LHCN-M2 (cell line): Measurements from ENCODE around the gene MACF1. TPM values are rescaled to one million over a fixed set of nuclear protein-coding genes. Genes with fewer than 3 reads are reported as not detected.
"Not testable (repeated sequence)": the region's sequence is repeated elsewhere in the genome, so short reads cannot be mapped to it uniquely, and the experiment has no call there.

Experiments used
- DNase-seq: peaks from one replicate; pipeline ENCODE4 v3.0.0-alpha.2; 2012; ENCODE audit warnings: low read depth
- total RNA-seq: library from RNA; depleted of rRNA; stranded (reverse); fragments of >200 nt; gene quantifications from 2 replicates; pipeline ENCODE4 v1.2.3, GENCODE V29; 2014

The MACF1 gene
- total RNA-seq, 1 experiment from 2014 or later: 366 TPM

DNA sequence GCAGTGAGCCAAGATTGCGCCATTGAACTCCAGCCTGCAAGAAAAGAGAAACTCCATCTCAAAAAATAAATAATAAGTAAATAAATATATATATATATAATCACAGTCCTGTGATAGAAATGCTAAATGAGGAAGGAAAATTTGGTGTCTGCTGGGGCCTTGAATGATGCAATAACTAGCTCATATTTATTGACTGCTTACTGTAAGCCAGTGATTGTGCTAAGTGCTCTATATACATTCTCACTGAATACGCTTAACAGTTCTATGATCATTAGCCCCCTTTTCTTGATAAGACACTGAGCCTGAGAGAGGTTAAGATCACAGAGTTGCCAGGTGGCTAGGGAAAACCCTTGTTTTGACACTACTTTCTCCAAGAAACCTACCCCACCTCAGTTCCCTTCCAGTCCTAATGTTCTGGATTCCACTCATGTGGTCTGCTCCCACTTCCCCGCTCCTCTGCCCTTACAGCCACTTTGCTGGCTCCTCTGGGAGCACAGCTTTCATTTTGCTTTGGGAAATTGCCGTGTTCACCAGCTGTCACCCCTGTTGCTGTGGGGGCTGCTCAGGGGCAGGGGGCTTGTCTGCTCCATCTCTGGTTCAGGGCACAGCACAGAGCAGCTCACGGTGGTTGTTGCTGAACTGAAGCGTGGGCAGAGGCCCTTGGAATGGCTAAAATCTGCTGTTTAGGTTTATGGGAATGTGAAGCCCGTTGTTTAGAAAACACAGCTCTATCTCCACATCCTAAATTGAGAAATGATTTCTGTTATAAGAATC is 284.5 kb downstream of the MACF1 start:
- DNase-seq: no peak

DNA sequence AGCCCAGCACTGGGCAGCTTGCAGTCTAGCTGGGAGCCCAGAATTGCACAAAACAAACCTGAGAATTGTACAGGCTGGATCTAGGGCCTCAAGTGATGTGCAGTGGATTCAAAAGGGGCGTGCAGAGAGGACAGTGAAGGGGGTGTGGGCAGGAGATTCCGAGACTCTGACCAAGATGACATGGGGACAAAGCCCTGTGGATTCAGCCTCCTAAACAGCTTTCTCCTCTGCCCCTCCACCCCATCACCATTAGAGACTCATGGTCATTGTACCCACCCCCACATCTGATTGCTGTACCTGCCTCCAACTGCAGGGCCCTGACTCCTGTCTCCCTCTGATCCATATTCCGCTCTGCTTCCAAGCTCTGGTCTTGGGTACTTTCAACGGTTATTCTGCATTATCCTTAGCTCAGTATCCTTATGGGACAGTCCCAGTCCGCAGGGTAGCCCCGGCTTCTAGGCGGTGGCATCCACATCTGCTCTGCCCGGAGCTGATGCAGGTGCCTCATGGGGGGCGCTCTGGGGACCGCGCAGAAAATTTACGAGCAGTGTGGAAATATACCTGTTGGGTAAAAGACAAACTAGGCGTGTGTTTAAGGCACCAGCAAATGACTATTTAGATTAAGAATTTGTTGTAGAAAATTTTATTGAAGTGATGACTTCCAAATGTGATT is 285.2 kb downstream of the MACF1 start:
- DNase-seq: no peak

DNA sequence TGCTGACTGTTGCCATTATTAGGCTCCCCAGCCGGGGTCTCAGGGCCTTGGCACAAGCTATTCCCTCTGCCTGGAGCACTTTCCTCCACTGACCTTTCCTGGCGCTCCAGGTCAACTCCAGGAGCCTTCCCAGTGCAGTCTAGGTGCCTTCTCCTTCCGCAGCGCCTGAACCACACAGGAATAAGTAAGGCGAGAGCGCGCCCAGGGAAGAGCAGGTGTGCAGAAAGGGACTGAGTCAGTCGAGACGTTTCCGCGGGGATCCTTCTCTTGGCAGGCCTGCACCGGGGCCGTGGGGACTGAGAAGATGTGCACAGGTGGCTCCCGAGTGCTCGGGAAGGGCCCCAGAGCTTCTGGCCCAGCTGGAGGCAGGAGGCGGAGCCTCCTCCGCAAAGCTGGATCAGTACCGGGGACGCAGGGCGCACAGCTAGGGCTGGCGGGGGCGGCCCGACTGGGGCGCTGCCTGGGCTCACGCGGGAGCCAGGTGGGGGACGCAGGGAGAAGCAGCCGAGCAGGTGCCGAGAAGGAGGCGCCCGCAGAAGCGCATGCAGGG is 286.2 kb downstream of the MACF1 start:
- DNase-seq: no peak

DNA sequence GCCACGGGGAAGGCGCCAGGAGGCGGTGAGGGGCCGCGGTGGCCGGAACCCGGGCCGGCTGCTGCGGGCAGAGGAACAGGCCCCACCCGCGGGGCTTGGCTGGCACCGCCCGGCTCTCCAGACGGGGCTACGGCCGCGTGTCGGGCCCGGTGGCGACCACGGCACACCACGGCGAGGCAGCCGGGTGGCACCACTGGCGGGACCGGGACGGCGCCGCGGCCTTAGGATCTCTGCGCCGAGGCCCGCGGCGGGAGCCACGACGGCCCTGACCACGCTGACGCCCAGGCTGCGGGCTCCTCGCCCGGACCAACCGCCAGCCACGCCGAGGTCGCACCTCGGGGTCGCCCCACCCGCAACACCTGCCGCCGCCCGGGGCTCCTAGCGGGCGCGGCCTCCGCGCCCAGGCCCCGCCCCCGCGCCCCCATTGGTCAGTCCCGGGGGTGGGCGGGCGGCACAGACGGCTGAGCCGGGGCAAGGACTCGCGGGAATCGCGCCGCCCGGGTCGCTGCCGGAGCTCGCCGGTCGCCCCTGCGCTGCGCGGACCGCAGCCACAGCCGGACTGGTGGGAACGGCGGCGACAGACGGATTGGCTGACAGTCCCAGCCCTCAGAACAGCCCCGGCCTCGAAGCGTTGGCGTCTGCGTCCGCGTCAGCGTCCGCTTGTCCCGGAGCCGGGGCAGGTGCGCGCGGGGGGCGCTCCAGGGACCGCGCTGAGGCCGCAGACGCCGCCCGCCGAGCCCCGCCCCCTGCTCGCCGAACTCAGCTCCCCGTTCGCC is 286.8 kb downstream of the MACF1 start, which contains the start of gene BMP8A:
BMP8A (plus strand) TSS at position 491 of the 776 bp plus-strand sequence. CDS start 356 bp downstream, outside the sequence.
- no peak for DNase-seq

DNA sequence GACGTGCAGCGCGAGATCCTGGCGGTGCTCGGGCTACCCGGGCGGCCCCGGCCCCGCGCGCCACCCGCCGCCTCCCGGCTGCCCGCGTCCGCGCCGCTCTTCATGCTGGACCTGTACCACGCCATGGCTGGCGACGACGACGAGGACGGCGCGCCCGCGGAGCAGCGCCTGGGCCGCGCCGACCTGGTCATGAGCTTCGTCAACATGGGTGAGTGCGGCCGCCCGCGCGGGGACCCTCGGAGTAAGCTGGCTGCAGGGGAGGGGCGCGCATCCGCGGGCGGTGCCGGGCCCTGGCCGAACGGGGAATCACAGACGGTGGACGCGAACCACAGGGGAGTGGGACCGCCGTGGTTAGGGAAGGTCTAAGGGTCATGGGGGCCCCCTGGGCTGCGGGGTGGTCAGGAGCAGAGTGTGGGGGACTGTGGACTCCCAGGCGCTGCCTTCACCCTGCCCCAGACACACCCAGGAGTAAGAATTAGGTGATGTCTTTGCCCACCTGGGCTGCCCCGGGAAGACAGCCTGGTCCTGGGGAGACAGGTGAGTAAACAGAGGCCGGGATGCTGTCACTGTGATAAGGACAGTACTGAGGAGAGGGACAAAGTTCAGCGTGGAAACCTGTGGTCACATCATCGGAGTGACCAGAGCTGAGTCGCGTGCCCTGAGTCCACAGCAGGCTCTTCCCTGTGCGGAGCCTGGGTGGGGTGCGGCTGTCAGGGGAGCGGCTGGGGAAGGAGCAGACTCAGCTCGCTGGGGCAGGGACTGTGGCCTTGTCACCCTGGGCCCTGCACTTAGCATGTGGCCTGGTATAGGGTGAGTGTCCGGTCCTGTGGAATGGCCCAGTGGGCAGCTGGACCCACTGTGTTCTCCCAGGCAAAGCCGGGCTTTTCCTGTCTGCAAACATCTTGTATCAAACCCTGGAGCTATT is 287.9 kb downstream of the MACF1 start:
- not testable (repeated sequence) for DNase-seq

DNA sequence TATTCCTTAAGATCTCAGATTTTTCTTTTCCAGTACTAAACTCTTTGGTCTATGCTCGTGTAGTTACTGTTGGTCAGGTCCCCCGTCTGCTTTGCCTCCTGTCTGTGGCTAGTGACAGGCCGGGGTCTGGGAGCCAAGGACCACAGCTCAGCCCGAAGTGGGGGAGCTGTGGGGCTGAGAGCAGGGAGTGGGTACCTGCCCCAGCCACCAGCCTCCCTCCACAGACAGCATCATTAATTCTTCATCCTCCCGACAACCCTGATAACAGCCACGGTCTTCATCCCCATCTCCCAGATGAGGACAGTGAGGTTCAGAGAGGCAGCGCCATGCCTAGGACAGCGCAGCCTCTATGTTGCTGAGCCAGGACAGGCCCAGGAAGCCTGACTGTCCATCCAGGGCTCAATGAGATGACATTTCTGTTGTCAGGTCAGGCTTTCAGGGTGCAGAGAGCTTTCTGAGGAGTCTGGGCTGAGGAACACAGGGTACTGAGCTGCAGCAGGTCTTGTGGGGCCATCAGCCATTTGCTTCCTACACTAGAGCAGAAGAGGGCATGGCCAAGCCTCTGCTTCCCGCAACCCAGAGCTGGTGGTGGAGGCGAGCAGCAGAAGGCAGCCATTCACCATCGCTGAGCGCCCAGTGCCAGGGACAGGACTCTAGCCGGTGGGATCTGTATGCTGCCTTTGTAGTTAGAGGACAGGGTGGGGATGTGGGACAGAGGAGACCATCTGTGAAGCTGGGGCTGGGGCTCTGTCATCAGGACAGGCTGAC is 288.7 kb downstream of the MACF1 start:
- not testable (repeated sequence) for DNase-seq

DNA sequence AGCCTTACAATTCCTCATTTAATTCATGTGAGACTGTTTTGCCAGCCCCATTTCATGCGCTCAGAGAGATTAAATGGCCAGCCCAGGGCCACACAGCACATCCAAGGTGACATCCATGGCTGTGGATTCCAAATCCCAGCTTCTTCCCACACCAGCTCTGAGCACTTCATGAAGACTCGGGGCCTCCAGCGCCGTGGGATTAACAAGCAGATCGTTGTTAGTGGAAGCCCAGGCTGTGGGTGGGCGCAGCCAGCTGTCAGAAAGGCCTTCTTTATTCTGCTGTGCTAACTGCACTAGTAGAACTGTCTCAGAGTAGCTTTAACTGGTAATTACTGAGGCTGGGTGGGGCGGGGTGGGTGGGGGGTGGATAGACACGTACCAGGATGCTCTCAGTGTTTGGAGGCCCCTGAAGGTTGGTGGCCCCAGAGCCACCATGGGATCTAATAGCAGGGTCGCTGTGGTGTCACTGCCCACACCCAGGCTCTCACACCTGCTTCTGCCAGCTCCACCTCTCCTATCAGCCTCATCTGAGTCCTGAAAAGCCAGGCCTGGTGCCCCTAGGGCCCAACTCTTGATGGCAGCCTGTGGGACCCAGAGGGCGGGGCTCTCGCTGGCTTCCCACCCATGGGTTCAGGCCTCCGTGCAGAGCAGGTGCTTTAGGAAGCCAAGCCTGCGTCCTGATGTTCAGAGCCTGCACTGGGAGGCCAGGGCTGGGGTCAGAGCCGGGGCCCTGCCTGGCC is 290.3 kb downstream of the MACF1 start:
- no peak for DNase-seq

DNA sequence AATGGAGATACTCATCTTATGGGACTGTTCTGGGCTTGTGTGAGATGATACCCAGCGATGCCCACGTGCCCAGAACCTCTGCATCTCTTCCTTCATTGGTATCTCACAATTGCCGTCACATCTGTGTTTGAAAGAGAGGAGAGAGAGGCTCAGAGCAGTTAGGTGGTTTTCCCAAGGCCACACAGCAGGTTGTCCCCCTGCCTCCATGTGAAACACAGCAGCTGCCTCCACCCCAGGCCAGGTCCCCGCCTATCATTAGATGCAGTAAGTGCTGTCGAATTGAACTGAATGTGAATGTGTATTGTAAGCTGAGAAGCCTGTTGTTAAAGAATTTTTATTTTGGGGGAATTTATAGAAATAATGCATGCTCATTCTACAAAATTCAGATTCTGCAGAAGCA is 292.0 kb downstream of the MACF1 start:
- DNase-seq: not testable (repeated sequence)

DNA sequence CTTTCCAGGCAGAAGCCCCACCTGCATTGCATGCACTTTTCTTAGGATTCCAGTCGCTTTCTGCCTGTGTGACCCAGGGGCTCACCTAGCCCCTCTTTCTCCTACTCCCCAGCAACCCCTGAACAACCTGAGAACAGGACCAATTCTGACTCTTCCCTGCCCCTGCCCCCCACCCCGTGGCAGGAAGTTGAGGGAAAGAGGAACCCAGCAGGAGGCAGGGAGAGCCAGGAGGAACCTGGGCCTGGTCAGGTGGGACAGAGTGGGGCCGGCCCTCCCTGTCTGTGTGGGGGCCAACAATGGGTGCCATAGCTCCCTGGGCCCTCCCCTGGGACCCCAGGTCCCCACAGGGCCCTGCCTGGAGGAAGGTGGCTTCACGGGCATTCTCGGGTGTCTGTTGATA is 293.1 kb downstream of the MACF1 start:
- no peak for DNase-seq

DNA sequence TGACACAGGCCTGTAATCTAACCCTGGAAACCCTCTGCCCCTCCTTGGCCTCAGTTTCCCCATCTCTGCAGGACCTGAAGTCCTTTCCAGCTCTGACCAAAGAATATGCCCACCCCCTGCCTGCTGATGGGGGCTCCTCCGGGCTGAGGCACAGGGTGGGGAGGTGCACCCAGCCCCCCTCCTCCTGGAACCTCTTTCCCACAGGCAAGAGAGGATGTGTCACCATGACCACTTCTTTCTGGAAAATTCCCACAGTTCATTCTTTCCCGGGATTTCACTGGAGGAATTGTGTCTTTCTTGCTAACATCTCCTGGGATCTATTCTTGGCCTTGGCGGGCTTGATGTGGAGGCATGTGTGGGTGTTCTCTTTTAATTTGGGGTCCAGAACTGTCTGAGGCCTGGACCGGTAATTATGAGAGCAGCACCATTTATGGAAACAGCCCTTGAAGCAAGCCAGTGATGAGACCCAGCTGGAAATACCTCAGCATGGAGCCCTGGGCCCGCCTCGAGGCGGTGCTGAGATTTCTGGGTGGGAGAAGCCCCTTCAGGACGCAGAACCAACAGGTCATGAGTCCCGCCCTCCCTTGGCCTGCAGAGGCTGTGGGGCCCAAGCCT is 293.7 kb downstream of the MACF1 start:
- not testable (repeated sequence) for DNase-seq

DNA sequence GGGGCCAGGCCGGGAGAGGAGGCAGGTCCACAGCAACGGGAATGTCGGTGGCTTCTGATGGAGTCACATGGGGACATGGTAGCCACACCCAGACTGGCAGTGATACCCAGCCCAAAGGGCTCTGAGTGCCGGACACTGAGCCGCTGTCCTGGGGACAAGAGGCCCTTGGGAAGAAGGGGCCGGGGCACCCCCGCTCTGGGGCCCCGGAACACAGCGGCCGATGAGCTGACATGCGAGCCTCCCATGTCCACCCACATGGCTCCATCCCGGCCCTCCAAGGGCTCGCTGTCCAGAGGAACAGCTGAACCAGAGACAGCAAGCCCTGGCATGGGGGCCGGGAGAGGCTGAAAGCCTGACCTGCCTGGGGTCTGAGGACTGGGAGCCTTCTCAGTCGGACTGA is 294.3 kb downstream of the MACF1 start:
- DNase-seq: not testable (repeated sequence)

DNA sequence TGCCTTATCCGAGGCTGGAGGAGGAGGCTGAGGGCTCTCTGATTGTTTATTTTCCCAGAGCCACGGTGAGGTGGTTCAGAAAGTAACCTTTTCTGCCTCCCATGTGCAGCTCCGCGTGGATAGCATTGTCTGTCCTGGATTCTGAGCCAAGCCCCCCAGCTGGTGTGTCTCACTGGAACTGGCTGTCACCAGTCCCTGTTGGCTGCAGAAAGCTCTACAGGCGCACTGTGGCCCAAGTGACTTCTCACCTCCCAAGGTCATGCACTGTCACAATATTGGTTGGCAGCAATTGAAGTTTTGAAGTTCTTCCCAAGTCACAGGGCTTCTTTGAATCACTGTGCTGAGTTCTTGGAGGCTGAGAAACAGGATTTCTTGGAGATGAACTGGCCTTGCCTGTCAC is 295.2 kb downstream of the MACF1 start:
- DNase-seq: no peak

DNA sequence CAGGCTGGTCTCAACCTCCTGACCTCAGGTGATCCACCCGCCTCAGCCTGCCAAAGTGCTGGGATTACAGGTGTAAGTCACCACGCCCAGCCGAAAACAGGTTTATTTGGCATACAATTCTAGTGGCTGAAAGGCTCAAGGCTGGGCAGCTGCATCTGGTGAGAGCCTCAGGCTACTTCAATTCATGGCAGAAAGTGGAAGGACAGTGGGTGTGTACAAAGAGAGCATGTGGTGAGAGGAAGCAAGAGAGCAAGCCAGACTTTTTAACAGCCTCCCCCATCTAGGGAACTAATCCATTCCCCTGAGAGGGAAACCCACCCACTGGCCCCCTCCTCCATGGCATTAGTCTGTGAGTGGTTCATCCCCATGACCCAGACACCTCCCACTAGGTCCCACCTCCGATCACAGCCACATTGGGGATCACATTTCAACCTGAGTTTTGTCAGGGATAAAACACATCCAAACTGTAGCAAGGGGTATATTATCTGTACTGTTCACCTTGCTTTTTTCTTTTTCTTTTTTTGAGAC is 296.4 kb downstream of the MACF1 start:
- no peak for DNase-seq

DNA sequence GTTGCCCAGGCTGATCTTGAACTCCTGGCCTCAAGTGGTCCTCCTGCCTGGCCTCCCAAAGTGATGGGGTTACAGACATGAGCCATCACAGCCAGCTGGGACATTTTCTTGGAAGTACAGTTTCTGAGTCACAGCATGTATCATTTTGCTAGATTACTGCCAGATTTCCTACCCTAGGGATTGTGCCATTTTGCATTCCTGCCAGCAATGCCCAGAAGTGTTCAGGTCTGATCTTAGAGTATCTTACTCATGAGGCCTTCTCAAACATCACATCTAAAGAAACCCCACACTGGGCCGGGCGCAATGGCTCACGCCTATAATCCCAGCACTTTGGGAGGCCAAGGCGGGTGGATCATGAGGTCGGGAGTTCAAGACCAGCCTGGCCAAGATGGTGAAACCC is 297.2 kb downstream of the MACF1 start:
- peak; percentile 92 for DNase-seq

DNA sequence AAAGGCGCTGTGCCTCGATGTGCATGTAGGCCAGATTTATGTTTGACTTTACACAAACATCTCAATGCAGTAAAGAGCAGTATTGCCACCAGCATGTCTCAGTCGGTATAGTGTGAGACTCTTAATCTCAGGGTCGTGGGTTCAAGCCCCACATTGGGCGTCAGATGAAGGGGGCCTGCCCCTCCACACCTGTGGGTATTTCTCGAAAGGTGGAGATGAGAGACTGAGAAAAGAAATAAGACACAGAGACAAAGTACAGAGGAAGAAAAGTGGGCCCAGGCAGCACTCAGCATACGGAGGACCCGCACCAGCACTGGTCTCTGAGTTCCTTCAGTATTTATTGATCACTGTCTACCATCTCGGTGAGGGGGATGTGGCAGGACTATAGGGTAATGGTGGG is 299.9 kb downstream of the MACF1 start:
- not testable (repeated sequence) for DNase-seq

DNA sequence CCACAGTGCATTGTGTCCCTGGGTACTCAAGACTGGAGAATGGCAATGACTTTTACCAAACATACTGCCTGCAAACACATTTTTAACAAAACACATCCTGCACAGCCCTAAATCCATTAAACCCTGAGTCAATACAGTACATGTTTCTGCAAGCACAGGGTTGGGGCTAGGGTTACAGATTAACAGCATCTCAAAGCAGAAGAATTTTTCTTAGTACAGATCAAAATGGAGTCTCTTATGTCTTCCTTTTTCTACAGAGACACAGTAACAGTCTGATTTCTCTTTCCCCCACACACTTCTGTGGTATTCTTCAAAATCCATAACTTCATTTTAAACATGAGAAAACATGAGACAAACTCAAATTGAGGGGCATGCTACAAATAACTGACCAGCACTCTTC is 300.8 kb downstream of the MACF1 start:
- no peak for DNase-seq

DNA sequence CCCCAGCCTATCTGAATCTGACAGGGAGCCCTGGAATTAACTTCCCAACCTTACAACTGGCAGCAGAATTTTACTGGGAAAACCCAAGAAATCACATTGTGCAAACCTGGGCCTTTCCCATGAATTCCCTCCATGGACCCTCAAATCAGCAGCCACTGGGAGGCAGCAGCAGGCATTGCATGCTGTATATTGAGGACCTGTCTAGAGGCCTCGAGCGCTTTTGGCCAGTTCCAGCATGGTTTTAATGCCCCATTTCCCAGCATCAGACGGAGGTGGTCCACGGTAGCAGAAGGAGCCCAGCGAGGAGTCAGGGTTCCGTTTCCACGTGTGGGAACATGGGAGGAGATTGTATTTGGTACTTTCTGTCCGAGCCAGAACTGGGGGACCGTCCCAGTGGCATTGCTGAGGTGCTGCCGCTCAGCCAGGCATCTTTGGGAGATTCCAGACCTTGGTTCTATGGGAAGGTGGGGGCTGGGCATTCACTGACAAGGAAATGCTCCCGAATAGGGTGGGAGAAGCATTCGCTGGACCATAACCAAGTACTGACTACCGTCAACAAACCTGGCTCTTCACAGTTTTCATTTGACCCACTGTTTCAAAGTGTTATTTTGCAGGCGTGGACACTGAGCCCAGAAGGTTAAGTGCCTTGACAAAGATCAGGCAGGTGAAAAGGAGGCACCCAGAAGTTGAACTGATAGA is 302.9 kb downstream of the MACF1 start:
- no peak for DNase-seq

DNA sequence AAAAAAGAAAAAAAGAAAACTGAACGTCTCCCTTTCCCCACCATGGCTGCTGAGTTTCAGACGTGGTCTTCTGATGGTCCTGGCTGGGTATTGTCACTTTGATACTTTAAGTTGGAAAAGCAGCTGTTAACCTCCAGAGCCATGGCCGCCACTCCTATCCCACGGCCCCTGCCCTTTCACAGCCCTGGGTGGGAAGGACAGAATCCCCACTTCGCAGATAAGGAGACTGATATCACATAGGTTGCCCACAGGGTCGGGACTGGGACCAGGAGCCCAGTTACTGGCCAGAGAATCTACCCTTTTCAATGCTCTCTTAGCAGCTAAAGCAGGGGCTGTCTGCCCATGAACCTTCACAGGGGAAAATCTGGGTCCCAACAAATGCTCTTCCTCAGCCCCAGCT is 303.8 kb downstream of the MACF1 start:
- DNase-seq: no peak
